ENCODE results near the gene IQCN.
A peak's percentile ranks its signal among the peaks of the same experiment; 100 is the strongest.

Gene IQCN

DNA sequence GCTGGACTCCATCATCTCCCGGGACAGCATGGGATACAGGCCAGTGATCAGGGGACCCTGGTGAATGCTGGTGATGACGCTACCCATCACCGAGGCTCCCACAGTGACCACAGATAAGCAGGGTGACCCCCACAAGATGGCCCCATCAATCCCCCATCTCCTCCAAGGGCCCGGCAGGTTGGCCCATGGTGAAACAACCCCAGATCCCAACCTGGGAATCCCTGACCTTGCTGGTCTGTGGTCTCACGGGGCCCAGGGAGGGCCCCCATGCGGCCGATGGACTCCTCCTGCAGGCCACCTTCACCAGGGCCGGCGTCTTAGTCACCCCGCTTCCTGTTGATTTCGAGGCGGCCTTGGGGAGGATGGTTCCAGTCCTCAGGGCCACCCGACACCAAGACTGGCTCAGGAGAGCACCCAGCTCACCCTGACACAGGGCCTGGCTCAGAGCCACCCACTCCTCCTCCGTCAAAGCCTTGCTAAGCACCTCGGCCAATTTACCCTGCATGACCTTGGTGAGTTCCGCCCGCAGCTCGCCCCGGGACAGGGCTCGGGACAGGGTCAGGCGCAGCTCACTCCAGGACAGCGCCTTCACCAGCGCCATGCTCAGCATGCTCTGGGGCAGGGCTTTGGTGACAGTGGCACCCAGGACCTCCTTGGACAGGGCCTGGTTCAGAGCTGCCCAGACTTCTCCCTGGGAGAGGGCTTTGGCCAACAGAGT, 10.0 kb downstream of the IQCN start:
- DNase-seq, result no peak

DNA sequence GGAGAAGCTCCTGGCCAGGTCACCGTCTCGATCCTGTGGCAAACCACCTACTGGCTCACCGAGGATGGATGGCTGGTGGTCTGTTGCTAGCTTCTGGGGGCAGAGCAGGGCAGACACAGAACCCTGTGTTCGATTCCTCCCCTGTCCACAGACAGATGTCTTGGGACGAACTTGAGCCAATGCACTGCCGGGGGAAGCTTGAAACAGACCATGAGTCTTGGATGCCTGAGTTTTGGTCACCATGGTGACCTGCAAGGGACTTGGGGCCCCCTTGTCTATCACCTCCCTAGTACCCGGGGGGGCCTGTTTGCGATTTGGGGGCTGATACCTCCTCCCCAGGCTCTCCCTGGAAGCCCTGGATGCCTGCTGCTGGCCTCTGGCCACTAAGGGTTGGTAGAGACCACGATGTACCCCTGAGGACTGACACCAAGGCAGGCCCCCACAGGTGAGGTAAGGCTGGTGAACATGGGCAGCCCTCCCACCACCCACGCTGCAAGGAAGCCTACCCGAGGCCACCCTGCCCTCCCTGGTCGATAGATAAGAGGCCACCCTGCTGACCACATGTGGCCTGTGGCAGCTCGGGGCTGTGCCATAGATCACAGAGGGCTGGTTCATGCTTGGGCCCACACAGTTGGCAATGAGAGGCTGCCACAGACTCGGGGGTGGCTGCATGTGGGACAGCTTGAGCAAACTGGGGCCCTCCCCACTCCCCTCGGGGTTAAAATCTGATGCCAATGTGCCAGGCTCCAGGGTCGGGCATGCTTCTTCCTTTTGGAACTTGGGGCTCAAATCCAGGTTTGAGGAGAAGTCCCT, 10.7 kb downstream of the IQCN start:
- no peak for DNase-seq

DNA sequence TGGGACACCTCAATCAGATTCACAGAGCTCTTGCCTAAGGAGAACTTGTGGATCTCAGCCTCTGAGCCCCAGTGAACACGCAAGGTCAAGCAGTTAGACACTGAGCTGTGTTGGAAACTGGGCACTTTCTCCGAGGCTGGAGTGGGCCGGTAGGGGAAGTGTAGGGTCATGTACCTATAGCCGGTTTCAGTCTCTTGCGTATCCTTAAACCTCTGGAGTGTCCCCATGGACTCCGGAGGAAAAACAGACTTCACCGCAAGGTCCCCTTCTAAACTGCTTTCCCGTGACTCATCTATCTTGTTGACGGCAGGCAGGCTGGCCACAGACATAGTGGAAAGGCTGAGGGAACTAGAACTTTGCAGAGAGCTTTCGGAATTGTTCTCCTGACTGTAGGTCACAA, 11.3 kb downstream of the IQCN start:
- no peak for DNase-seq

DNA sequence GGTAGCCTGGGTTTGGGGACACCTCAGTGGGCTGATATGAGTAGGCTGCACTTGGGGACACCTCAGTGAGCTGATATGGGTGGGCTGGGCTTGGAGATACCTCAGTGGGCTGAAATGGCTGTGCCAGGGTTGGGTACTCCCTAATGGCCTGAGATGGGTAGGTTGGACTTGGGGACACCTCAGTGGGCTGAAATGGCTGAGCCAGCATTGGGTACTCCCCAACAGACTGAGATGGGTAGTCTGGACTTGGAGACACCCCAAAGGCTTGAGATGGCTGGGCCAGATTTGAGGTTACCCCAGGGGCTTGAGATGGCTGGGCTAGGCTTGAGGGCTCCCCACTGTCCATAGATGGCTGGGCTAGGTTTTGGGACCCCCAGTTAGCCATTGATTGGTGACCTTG, 12.1 kb downstream of the IQCN start:
- DNase-seq, result no peak

DNA sequence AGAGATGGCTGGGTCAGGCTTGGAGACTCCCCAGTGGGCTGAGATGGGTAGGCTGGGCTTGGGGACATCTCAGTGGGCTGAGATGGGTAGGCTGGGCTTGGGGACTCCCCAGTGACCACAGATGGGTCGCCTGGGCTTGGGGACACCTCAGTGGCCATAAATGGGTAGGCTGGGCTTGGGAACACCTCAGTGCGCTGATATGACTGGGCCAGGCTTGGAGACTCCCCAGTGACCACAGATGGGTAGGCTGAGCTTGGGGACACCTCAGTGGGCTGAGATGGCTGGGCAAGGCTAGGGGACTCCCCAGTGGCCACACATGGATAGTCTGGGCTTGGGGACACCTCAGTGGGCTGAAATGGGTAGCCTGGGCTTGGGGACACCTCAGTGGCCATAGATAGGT, 12.8 kb downstream of the IQCN start:
- no peak for DNase-seq

DNA sequence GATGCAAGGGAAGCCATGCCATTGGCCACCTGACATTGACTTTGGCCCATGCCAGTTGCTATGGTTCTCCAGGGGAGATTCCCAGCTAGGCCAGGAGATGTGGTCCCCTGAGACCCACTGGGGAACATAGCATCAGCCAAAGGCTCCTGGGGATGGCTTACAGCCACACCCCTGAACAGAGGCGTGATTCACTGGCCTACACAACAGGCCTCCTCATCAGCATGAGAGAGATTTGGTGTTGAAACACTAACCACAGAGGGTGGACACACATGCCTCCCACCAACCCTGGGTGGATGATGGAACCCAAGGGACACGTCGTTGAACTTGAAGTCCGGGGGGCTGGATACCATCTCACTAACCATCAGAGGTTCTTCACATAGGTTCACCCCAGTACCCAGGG, 14.4 kb downstream of the IQCN start:
- DNase-seq, result no peak

DNA sequence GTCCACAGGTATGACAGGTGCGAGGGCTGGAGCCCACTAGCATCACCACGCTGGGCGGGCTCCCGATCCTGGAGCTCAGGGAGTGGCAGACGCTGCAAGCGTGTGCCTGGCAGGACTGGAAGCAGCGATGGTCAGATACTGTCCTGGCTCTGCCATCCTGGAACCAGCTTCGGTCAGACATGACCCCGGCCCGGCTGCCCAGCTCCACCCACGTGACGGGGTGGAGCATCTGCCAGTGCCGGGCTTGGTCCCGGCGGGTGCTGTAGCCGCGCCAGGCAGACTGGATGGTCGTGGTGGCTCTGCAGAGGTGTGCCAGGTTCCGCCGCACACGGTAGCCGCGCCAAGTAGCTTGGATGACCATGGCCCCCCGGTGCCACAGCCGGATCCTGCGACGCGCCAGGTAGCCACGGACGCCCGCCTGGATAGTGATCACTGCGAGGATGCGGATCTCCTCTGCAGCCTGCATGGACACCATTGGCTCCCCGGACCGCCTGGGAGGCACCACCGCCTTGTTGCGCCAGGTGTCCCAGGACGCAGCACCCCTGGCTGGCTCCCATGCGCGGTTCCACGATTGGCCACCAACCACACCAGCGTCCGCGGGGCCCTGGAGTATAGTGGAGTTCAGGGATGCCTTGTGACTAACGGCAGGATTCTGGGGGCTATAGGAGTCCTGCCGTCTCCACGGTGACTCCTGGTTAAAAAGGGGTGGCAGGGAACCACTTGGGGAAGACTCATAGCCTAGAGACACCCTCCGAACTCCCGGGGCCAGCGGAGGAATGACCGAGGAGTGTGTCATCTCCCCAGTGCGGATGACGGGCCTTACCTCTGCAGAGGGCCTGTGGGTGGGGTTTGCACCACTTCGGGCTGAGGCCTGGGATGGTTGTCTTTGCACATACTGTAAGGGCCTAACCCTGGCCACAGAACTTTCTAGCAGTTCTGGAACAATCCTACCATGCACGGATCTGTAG, 16.5 kb downstream of the IQCN start:
- DNase-seq, result no peak

DNA sequence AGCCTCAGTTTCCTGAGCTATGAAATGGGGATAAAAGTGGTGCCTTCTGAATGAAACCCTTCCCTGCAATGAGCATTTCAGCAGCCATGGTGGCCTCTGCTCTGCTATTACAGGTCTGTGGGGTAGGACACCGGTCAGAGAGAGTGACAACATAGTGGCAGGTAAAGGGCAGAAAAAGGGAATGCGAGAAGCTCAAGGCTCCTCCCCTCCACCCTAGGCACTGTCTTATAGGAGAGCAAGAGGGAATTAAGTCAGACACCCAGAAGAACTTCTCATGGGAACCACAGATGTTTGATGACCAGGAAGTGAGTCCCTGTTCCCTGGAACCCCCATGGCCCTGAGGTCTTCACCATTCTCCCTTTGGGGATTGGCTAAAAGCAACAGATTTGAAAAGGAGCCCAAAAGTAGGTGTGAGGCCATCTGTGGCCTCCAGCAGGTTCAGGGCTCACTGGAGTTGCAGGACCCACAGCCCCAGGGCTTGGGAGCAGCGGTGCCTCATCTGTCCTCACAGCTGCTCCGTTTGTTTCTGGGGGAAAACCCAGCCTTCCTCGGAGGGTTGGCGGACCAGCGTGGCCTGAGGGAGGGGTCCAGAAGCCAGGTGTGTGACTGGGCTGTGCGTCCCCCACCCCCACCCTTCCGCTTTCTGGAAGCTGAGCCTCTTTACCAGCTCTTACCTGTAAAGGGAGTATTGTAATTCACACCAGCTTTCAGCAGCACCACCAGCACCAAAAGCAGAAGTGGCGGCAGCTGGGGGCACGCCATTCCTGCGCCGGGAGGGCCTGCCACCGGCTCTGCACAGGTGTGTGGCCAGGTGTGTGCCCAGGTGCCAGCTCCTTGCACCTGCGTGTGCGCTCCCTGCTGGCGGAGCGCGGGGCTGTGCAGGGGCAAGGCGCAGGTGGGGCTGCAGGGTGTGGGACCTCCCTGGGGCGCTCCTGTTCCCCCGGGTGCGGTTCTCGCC, 19.4 kb downstream of the IQCN start:
- no peak for DNase-seq

DNA sequence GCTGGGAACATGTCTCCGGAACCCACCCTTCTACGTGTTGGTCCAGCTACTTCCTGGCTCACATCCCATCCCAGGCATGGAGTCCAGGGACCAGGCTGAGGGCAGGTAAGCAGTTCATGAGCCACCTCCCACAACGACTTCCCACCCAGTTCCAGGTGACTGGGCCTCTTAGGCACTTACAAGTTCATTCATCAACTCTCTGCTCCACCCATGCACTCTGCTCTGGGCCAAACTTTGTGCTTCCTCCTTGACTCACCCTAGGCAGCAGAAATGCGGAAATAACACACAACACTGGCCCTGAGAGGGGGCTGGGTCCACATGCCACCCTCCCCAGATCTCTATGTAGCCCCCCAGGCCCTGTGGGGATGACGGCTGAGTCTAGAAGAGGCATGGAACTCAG, 20.5 kb downstream of the IQCN start:
- peak; percentile 20 for DNase-seq

DNA sequence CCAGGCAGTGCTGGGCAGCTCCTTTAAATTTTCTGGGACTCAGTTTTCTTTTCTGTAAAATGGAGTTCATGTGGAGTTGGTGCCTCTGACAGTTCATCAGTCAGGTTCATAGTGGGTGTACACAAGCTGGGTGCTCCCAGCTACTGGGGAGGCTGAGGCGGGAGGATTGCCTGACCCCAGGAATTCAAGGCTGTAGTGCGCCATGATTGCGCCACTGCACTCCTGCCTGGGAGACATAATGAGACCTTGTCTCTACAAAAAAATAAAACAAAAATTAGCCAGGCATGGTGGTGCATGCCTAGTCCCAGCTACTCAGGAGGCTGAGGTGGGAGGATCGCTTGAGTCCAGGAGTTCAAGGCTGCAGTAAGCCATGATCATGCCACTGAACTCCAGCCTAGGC, 21.1 kb downstream of the IQCN start:
- DNase-seq, result no peak

DNA sequence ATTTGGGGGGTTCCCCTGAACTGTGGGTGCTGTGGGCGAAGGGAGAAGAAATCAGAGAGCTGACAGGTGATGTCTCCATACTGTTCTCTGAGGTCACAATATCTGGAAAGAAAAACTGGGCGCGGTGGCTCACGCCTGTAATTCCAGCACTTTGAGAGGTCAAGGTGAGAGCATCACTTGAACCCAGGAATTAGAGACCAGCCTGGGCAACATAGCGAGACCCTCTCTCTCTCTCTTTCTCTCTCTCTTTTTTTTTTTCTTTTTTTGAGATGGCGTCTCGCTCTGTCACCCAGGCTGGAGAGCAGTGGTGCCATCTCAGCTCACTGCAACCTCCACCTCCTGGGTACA, 21.9 kb downstream of the IQCN start:
- no peak for DNase-seq

DNA sequence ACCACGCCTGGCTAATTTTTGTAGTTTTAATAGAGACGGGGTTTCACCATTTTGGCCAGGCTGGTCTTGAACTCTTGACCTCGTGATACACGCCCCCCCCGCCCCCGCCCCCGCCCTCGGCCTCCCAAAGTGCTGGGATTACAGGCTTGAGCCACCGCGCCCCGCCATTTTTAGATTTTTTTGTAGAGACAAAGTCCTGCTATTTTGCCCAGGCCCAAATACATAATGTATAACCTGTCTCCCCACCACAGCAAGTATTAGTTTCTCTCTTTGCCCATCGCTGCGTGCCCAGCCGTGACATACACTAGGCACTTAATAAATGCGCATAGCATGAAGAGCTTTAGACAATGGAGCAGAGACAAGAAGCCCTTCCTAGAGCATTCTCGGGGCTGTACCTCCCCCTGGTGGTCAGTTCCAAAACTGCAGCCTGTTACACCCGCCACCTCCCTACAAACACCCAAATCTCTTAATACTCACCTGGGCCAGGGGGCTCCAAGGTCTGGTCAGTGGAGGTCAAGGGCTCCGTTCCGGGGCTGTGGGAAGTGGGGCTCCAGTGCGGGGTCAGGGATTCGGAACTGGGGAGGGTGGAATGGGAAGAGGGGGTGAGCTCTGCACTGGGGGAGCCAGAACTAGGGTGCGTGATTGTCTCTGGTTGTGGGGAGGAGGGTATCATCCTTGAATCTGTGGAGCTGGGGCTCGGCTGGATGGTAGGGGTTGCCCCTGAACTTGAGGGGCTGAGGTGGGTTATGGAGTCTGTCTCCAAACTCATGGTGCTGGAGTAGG, 22.5 kb downstream of the IQCN start:
- peak; percentile 85 for DNase-seq

DNA sequence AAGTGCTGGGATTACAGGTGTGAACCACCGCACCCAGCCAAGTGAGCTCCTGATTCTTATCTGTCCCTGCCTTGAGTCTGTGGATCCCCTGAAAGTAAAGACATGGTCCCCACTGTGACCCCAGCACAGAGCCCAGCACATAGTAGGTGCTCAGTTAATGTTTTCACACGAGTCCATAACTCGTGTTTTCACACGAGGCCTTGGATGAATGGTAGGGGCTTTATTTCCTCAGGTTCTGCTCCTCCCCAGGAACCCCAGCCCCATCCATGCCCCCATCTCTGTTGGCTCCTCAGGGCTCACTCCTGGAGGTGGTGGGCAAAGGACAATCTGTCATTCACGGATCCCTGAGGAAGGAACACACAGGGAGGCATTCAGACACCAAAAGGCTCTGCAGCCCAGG, 24.4 kb downstream of the IQCN start:
- DNase-seq, result no peak

DNA sequence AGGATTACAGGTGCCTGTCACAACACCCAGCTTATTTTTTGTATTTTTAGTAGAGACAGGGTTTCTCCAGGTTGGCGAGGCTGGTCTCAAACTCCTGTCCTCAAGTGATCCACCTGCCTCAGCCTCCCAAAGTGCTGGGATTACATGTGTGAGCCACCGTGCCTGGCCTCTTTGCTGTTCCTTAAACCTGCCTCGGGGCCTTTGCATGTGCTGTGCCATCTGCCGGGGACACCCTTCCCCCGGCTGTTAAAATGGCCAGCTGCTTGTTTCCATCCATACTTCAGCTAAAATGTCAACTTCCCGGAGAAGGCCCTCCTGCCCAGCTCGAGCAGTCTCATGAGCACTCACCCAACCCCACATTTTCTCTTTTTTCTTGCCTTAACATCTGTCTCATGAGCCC, 29.0 kb downstream of the IQCN start:
- DNase-seq, result no peak

DNA sequence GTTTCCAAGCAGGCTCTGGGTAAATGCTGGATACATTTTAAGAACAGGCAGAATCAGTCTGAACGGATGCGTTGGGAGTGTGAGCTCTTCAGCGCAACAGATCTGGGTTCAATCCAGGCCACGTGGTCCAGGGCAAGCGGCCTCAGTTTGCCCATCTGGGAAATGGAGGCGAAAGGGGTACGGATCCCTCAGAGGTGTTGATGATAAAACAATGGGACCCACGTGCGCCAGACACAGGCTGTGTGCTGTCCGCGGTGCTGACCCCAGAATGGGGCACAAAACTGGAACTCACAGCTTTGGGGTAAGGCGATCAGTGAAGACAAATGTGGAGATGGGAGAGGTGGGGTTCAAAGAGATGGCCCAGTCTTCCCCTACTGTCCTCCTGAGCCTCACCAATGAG, 34.9 kb downstream of the IQCN start:
- no peak for DNase-seq

DNA sequence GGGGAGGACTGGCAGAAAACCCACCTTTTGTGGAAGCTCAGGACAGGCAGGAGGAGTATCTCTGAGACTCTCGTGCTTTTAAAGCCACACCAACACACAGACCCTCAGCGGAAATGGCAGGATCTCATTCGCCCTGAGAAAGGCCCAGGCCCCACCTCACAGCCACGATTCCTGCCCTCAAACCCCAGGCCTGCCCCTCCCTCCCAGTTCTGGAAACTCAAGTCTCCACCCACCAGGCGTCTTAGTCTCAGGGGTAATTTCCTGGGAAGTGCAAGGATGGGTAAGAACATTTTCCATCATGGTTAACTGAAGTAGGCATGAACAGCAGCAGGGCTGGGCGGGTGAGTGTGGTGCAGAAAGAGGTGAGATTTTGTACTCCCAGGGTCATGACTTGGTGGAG, 40.1 kb downstream of the IQCN start:
- no peak for DNase-seq

DNA sequence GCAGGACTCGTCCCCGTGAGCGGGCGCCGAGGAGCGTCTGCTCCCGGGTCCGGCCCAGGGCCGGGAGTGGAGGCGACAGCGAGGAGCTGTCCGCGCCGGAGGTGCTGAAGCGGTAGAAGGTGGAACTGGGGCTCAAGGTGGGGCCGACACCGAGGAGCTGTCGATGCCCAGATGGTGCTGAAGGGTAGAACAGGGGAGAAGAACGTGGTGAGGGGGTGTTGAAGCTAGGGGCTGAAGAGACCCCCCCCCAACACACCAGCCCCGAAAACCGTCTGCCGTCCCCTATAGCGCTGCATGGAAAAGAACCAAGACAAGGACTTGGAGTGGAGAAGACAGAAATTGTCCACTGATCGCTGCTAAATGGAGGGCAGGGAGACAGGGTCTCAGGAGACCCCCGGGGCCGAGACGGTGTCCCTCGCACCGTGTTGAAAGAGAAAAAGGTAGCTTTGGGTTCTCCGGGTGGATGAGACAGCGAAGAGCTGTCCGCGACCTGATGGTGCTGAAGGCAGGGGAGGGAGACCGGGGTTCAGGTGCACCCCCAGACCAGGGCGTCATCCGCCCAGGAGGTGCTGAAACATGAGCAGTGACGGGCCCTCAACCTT, 40.9 kb downstream of the IQCN start:
- peak; percentile 65 for DNase-seq

DNA sequence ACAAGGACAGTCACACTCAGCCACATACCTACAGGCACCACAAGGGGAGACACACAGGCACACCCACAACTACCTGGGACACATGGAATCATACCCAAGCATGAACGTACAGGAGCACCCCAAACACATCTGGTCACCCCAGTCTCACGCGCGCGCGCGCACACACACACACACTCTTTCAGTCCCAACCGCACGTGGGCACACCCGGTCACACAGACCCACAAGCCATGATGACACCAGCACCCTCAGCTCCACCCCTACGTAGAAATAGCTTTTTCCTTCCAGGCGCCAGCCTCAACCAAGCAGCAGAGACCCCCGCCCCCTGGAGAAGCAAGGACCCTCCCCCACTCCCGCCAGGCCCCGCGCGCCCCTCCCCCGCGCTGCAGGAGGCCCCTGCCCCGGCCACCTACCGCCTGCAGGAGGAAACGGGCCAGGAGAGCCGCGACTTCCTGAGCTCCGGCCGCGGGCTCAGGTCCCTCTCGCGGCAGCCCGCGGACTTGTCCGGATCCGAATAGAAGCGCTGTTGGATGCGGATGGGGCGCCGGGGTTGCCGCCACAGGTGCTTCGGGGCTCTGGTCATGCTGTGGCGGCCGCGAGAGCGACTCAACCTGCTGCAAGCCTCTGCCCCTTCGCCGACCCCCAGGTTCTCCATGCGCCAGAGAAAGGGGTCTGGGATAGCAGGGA, 41.6 kb downstream of the IQCN start:
- no peak for DNase-seq

DNA sequence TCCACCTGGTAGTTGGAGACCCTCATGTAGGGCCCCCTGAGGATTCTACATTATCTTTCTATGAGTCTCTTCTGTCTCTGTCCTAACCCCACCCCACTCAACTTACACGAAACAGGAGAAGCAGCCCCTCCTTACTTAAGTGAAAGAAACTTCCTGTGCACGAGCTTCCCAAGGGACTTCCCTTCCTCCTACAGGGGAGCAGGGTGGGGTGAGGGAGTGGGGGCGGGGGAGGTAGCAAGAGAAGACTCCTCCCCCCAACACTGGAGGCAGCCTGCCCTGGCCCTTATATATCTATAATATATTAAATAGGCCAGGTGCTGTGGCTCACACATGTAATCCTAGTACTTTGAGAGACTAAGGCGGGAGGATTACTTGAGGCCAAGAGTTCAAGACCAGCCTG, 42.5 kb downstream of the IQCN start:
- no peak for DNase-seq

DNA sequence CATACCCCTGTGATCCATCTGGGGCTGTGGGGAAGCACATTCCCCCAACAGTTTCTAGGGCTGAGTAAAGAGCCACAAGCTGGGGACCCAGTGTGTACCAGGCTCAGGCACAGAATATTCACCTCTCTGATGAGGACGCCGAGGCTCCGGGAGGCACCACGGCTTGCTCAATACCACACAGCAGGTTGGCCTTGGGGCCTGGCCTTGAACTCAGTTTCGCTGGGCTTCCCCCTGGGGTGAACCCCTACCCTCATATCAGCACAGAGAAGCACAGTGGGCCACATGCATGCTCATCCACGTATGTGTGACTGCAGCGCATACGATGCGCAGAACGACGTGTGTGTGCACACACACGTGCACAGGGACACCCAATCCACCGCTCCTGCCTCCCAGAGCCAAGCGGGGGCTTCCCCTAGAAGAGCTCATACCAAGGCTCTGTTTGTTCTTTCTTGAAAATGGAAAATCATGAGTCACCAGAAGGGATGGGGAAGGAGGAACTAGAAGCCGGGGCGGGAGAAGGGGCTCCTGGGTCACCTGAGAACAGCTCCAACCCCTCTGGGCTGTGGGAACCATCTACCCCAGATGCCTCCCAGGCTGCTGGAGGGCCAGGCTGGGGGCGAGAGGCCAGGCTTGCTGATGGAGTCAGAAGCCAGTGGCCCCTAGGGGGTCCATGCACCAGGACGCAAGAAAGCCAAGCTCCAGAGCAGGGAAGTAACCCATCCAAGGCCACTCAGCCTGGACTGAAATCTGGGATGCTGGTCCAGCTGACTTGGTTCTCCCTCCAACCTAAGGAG, 43.1 kb downstream of the IQCN start:
- peak; percentile 12 for DNase-seq
